Endothelial cell of umbilical vein (primary cell): Measurements from ENCODE around the gene SATB2. TPM values are rescaled to one million over a fixed set of nuclear protein-coding genes. Genes with fewer than 3 reads are reported as not detected.

Experiments used
- BruUV-seq: library from RNA; stranded (reverse); fragments of 400-500 nt; replicated peaks from 2 replicates; lab custom pipeline; 2021; lab: Mats Ljungman, UMichigan
- CTCF ChIA-PET: fragments of 300-600, 350-600 bp; sonication (Branson Sonifier 250); formaldehyde crosslinking; loops from one replicate; lab custom pipeline; 2021; ENCODE audit warnings: antibody characterized with exemption, inconsistent platforms; lab: Charles Lee
- POLR2A ChIA-PET: fragments of 300-600, 350-600 bp; sonication (Branson Sonifier 250); formaldehyde crosslinking; loops from one replicate; lab custom pipeline; 2021; ENCODE audit warnings: antibody characterized with exemption, inconsistent platforms; lab: Charles Lee
- DNase-seq: peaks from one replicate; pipeline ENCODE4 v3.0.0-alpha.2; 2011; ENCODE audit warnings: low read depth, low spot score
- FAIRE-seq: peaks from 2 replicates; lab custom pipeline; 2011; peaks lifted over from hg19 to GRCh38; lab: Jason Lieb, UNC
- H2AFZ ChIP-seq: 2 replicates; pipeline ENCODE4 v1.6.0; 2012; ENCODE audit warnings: low read depth, low read length, control low read depth, inconsistent platforms
- H3K27ac ChIP-seq: 2 replicates; pipeline ENCODE4 v1.5.1; 2011; ENCODE audit warnings: low read depth, mild to moderate bottlenecking, control low read depth, low read length, moderate library complexity; ENCODE audit not compliant: insufficient read depth
- H3K27me3 ChIP-seq, 2 experiments: 2 replicates each; pipeline versions ENCODE4 v1.6.0 to v1.6.1; 2011; ENCODE audit warnings: low read length in 2 of 2, mixed read lengths in 1 of 2; ENCODE audit not compliant: control insufficient read depth in 2 of 2, insufficient read depth in 2 of 2
- H3K36me3 ChIP-seq, 2 experiments: 2 replicates in 1 of 2; 3 replicates in 1 of 2; pipeline ENCODE4 v1.5.1; 2011; ENCODE audit warnings: low read length in 2 of 2, mild to moderate bottlenecking in 1 of 2, moderate library complexity in 1 of 2; ENCODE audit not compliant: control insufficient read depth in 2 of 2, insufficient read depth in 2 of 2; ENCODE audit errors: extremely low read depth in 1 of 2
- H3K4me1 ChIP-seq: 3 replicates; pipeline ENCODE4 v1.5.1; 2011; ENCODE audit warnings: mild to moderate bottlenecking, low read length; ENCODE audit not compliant: control insufficient read depth, insufficient read depth; ENCODE audit errors: extremely low read depth
- H3K4me2 ChIP-seq: 2 replicates; pipeline ENCODE4 v1.6.1; 2011; ENCODE audit warnings: low read length, control low read depth, mixed read lengths; ENCODE audit not compliant: insufficient read depth
- H3K4me3 ChIP-seq, 3 experiments: fragments of 200-600 bp in 1 of 3; sonication (generic), shearing (Covaris generic) in 1 of 3; replicated peaks in 1 of 3; 2 replicates each; pipeline ENCODE4 v1.5.1; 2011 to 2016; ENCODE audit warnings: control low read depth in 3 of 3, low read length in 3 of 3, mild to moderate bottlenecking in 2 of 3, inconsistent platforms in 1 of 3, low read depth in 1 of 3, moderate library complexity in 1 of 3; ENCODE audit not compliant: insufficient read depth in 1 of 3
- H3K79me2 ChIP-seq: 2 replicates; pipeline ENCODE4 v1.6.0; 2012; ENCODE audit warnings: low read length, inconsistent platforms; ENCODE audit not compliant: control insufficient read depth, insufficient read depth
- H3K9ac ChIP-seq: replicated peaks from 2 replicates; pipeline ENCODE3; 2011; ENCODE audit warnings: low read length, control low read depth; ENCODE audit not compliant: insufficient read depth; ENCODE audit errors: extremely low read depth
- H3K9me1 ChIP-seq: replicated peaks from 3 replicates; pipeline ENCODE4 v1.6.0; 2011; ENCODE audit warnings: mild to moderate bottlenecking, low read length; ENCODE audit not compliant: control insufficient read depth, insufficient read depth; ENCODE audit errors: extremely low read depth
- H3K9me3 ChIP-seq: replicated peaks from 2 replicates; pipeline ENCODE4 v1.5.1; 2012; ENCODE audit warnings: low read length, inconsistent platforms; ENCODE audit not compliant: control insufficient read depth, insufficient read depth
- H4K20me1 ChIP-seq: replicated peaks from 2 replicates; pipeline ENCODE3; 2011; ENCODE audit warnings: mild to moderate bottlenecking, low read length; ENCODE audit not compliant: control insufficient read depth, insufficient read depth; ENCODE audit errors: extremely low read depth
- CTCF ChIP-seq, 2 donors: IDR thresholded peaks; 1 replicate in 1 of 2; 2 replicates in 1 of 2; pipeline ENCODE4 v1.5.1; 2011; ENCODE audit warnings: low read length in 2 of 2, mild to moderate bottlenecking in 2 of 2, moderate library complexity in 2 of 2, control low read depth in 1 of 2, inconsistent platforms in 1 of 2, low read depth in 1 of 2; ENCODE audit not compliant: insufficient read depth in 1 of 2; ENCODE audit errors: extremely low read depth in 1 of 2
- EZH2 ChIP-seq: IDR thresholded peaks from 2 replicates; pipeline ENCODE4 v1.6.1; 2012; ENCODE audit warnings: borderline replicate concordance, low read depth, mild to moderate bottlenecking, moderate library complexity, low read length, inconsistent platforms; ENCODE audit not compliant: severe bottlenecking
- FOS ChIP-seq: IDR thresholded peaks from 2 replicates; pipeline ENCODE4 v1.6.1; 2011; ENCODE audit warnings: mild to moderate bottlenecking, low read length, moderate library complexity, borderline replicate concordance; ENCODE audit not compliant: insufficient read depth
- GATA2 ChIP-seq: IDR thresholded peaks from 2 replicates; pipeline ENCODE4 v1.7.0; 2011; ENCODE audit warnings: low read depth, mild to moderate bottlenecking, moderate library complexity, mixed read lengths, low read length; ENCODE audit not compliant: insufficient read length, insufficient read depth
- JUN ChIP-seq: IDR thresholded peaks from 2 replicates; pipeline ENCODE4 v1.6.1; 2011; ENCODE audit warnings: borderline replicate concordance, low read depth; ENCODE audit not compliant: insufficient read length, insufficient read depth
- MYC ChIP-seq: IDR thresholded peaks from one replicate; pipeline ENCODE4 v1.6.1; 2011; ENCODE audit warnings: mild to moderate bottlenecking, low read depth, low read length
- POLR2A ChIP-seq: IDR thresholded peaks from 2 replicates; pipeline ENCODE4 v1.6.1; 2012; ENCODE audit warnings: low read depth, mild to moderate bottlenecking, control low read depth, low read length
- POLR2AphosphoS5 ChIP-seq: IDR thresholded peaks from 2 replicates; pipeline ENCODE4 v1.6.1; 2012; ENCODE audit warnings: low read depth, mild to moderate bottlenecking, control low read depth, low read length, moderate library complexity; ENCODE audit not compliant: insufficient read depth
- dilution Hi-C: fragments of 300-500 bp; cut with MboI; formaldehyde crosslinking; loops from one replicate; pipeline ENCODE4 v1.15.0; 2019; ENCODE audit warnings: low sequenced_read_pairs; ENCODE audit not compliant: extremely low pct_ligation_motif_present
- intact Hi-C: fragments of 100-400 bp; cut with micrococcal nuclease; formaldehyde crosslinking; loops from one replicate; pipeline ENCODE4 v1.10.0; 2022
- polyA plus RNA-seq, 4 experiments: library from polyadenylated mRNA; depleted of rRNA in 3 of 4; stranded (reverse) in 3 of 4; unstranded in 1 of 4; fragments of >200 nt; gene quantifications; 2 replicates each; pipeline versions ENCODE4 v1.2.1 to v1.2.3, GENCODE V29; 2011 to 2012; ENCODE audit warnings: missing spikeins in 1 of 4
- total RNA-seq: library from RNA; stranded (reverse); gene quantifications from 2 replicates; pipeline ENCODE4 v1.2.3, GENCODE V29; 2021
- TF ChIP-seq, protein P1 (sequence below): IDR thresholded peaks from 2 replicates; pipeline ENCODE4 v1.6.1; 2011; ENCODE audit not compliant: insufficient read depth, insufficient read length

The SATB2 gene
- total and polyA plus RNA-seq, 2 donors (not counting 3 experiments of a cell fraction or from before 2014, with no cell fraction given), result 0.47 to 1.1 TPM

- intact Hi-C loops (no loop called here), dilution Hi-C loops (no loop called here)
- no peak for TF ChIP-seq POLR2AphosphoS5
- no peak for TF ChIP-seq POLR2A
- TF ChIP-seq, protein P1, sequence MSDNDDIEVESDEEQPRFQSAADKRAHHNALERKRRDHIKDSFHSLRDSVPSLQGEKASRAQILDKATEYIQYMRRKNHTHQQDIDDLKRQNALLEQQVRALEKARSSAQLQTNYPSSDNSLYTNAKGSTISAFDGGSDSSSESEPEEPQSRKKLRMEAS, result no peak
- TF ChIP-seq JUN, result no peak
- no peak for TF ChIP-seq EZH2
- TF ChIP-seq MYC, result no peak
- no peak for TF ChIP-seq GATA2
- no peak for TF ChIP-seq FOS
- TF ChIP-seq CTCF (IDR thresholded peaks at IDR 0.05; ENCODE audit: extremely low read depth in 1 of 2, insufficient read depth in 1 of 2, low read depth in 1 of 2, low read length in 2 of 2), result no peak
- no peak overlapping the region for H3K4me3 ChIP-seq
- no peaks in the 10 kb centered on the region for H4K20me1 ChIP-seq
- H2AFZ ChIP-seq, result no peak overlapping the region
- no TSS peak for BruUV-seq
- H3K9ac ChIP-seq, result no peak overlapping the region
- ChIA-PET CTCF (interaction anchor here (0.7 to 1.6 kb wide), 2 partner anchors 10 kb away, joined by 3 read pairs; no protein-coding TSS in a partner anchor), POLR2A (no interaction called here)
- FAIRE-seq (peak; percentile 49), DNase-seq (no peak)
- H3K9me1 ChIP-seq, result no peaks in the 10 kb centered on the region
- no peaks in the 10 kb centered on the region for H3K36me3 ChIP-seq
- no peak overlapping the region for H3K4me2 ChIP-seq
- no peaks in the 10 kb centered on the region for H3K4me1 ChIP-seq
- H3K79me2 ChIP-seq, result no peaks in the 10 kb centered on the region
- H3K27me3 ChIP-seq, result peaks cover 27 to 59% of the 10 kb centered on the region in 2 experiments
- no peaks in the 10 kb centered on the region for H3K9me3 ChIP-seq
- H3K27ac ChIP-seq, result no peak overlapping the region
These were observed 5.3 kb downstream of the SATB2 start for GRCh38 chr2:199452260-199452990.
